Osteoblast (primary cell): ENCODE results near the gene FAM227A. TPM values are rescaled to one million over a fixed set of nuclear protein-coding genes. Genes with fewer than 3 reads are reported as not detected.

Source experiments
- DNase-seq: peaks from one replicate; pipeline ENCODE4 v3.0.0; 2011; ENCODE audit warnings: low spot score, mixed read lengths; ENCODE audit not compliant: insufficient read length; ENCODE audit errors: missing footprints
- H2AFZ ChIP-seq: 2 replicates; pipeline ENCODE4 v1.6.0; 2011; ENCODE audit warnings: mild to moderate bottlenecking, low read length
- H3K27ac ChIP-seq: 2 replicates; pipeline ENCODE4 v1.5.1; 2011; ENCODE audit warnings: mild to moderate bottlenecking, low read depth, low read length, moderate library complexity
- H3K27me3 ChIP-seq: 2 replicates; pipeline ENCODE4 v1.6.0; 2012; ENCODE audit warnings: mild to moderate bottlenecking, control low read depth, inconsistent platforms, low read length, moderate library complexity; ENCODE audit not compliant: insufficient read depth
- H3K36me3 ChIP-seq: 2 replicates; pipeline ENCODE4 v1.5.1; 2011; ENCODE audit warnings: mild to moderate bottlenecking, low read length, control low read depth, moderate library complexity; ENCODE audit not compliant: insufficient read depth
- H3K4me1 ChIP-seq: 2 replicates; pipeline ENCODE4 v1.5.1; 2011; ENCODE audit warnings: mild to moderate bottlenecking, low read length, control low read depth, moderate library complexity; ENCODE audit not compliant: insufficient read depth
- H3K4me2 ChIP-seq: 2 replicates; pipeline ENCODE4 v1.6.0; 2011; ENCODE audit warnings: mild to moderate bottlenecking, low read length; ENCODE audit not compliant: insufficient read depth
- H3K4me3 ChIP-seq: fragments of 200-600 bp; sonication (generic); 3 replicates; pipeline ENCODE4 v1.5.1; 2012; ENCODE audit warnings: mild to moderate bottlenecking, low read length, inconsistent platforms; ENCODE audit not compliant: insufficient read depth
- H3K79me2 ChIP-seq: 2 replicates; pipeline ENCODE4 v1.6.0; 2012; ENCODE audit warnings: mild to moderate bottlenecking, low read length, control low read depth, inconsistent platforms; ENCODE audit not compliant: insufficient read depth
- H3K9me3 ChIP-seq: 2 replicates; pipeline ENCODE4 v1.5.1; 2011; ENCODE audit warnings: low read depth, low read length, control low read depth
- H4K20me1 ChIP-seq: 2 replicates; pipeline ENCODE4 v1.6.0; 2012; ENCODE audit warnings: mild to moderate bottlenecking, low read length, control low read depth; ENCODE audit not compliant: insufficient read depth
- total RNA-seq: library from RNA; depleted of rRNA; stranded (reverse); fragments of >200 nt; gene quantifications from 2 replicates; pipeline ENCODE4 v1.2.3, GENCODE V29; 2012
- TF ChIP-seq, protein P1 (sequence below): IDR thresholded peaks from 2 replicates; pipeline ENCODE4 v1.5.1; 2011; ENCODE audit warnings: mild to moderate bottlenecking, low read depth, low read length, moderate library complexity; ENCODE audit errors: extremely low read depth

Gene FAM227A
- total RNA-seq, 1 donor = 3.3 TPM

DNA sequence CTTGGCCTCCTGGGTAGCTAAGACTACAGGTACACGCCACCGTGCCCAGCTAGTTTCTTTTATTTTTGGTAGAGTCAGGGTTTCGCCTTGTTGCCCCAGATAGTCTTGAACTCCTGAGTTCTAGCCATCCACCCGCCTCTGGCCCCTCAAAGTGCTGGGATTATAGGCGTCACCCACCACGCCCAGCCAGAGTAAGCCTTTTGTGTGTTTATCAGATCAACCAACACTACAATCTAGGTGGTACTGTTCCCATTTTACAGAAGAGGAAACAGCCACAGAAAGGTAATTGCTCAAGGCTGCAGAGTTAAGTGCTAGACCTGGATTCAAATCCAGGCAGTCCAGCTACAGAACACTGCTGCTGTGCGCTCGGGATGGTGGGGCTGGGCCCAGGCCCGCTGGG, 28.7 kb upstream of the FAM227A start:
- peaks cover 57% of the 10 kb centered on the region for H3K36me3 ChIP-seq

DNA sequence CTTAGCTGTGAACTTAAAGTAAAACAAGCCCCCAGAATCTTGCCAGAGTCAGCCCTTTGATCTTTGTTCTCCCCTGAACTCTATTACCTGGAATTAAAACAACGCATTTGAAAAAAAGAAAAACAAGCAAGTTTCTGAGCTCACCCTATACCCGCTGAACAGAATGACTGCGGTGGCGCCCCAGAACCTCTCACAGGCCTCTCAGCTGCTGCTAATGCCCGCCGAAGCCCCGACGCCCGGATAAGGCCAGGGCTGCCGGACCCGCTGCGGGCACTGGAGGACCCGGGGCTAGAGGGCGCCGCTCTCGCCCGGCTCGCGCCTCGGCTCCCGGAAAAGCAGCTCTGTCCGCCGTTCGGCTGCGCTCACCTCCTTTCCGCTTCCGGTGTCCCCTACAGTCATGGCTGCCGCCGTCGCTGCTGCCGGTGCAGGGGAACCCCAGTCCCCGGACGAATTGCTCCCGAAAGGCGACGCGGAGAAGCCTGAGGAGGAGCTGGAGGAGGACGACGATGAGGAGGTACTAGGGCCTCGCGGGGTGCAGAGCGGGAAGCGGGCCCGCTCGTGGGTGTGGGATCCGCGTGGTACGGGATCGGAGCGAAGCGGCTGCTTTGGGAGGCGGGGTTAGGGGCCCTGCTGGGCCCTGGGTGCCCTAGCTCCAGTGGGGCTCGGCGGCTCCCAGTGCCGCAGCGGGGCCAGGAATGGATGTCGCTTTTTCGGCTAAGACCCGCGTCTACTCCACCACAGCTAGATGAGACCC, 25.6 kb upstream of the FAM227A start, which contains the start of gene TOMM22:
Gene TOMM22 (plus strand): TSS at position 376 of the 754 bp plus-strand sequence. CDS start 22 bp downstream, at position 398.
- H3K27me3 ChIP-seq = no peaks in the 10 kb centered on the region
- TF ChIP-seq, protein P1, sequence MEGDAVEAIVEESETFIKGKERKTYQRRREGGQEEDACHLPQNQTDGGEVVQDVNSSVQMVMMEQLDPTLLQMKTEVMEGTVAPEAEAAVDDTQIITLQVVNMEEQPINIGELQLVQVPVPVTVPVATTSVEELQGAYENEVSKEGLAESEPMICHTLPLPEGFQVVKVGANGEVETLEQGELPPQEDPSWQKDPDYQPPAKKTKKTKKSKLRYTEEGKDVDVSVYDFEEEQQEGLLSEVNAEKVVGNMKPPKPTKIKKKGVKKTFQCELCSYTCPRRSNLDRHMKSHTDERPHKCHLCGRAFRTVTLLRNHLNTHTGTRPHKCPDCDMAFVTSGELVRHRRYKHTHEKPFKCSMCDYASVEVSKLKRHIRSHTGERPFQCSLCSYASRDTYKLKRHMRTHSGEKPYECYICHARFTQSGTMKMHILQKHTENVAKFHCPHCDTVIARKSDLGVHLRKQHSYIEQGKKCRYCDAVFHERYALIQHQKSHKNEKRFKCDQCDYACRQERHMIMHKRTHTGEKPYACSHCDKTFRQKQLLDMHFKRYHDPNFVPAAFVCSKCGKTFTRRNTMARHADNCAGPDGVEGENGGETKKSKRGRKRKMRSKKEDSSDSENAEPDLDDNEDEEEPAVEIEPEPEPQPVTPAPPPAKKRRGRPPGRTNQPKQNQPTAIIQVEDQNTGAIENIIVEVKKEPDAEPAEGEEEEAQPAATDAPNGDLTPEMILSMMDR = peak; percentile 74
- H2AFZ ChIP-seq = peak within 1 kb of the TSS; percentile 99
- peak within 1 kb of the TSS; percentile 72 for H3K27ac ChIP-seq
- peaks cover 13% of the 10 kb centered on the region for H3K4me1 ChIP-seq
- H3K79me2 ChIP-seq = peaks cover 23% of the 10 kb centered on the region
- H3K4me3 ChIP-seq = peak within 1 kb of the TSS; percentile 100
- H3K4me2 ChIP-seq = peak within 1 kb of the TSS; percentile 99
- peaks cover 9% of the 10 kb centered on the region for H4K20me1 ChIP-seq
- H3K36me3 ChIP-seq = peaks cover 35% of the 10 kb centered on the region
- no peaks in the 10 kb centered on the region for H3K9me3 ChIP-seq
- DNase-seq = peak; percentile 99

More for the DNA sequence above, 28.7 kb upstream of the FAM227A start:
- H4K20me1 ChIP-seq = peaks cover 9% of the 10 kb centered on the region
- no peaks in the 10 kb centered on the region for H3K27me3 ChIP-seq
- no peak overlapping the region for H3K4me2 ChIP-seq
- no peak for DNase-seq
- H3K4me1 ChIP-seq = peaks cover 10% of the 10 kb centered on the region
- no peak overlapping the region for H2AFZ ChIP-seq
- H3K27ac ChIP-seq = no peak overlapping the region
- no peak overlapping the region for H3K4me3 ChIP-seq
- H3K9me3 ChIP-seq = no peaks in the 10 kb centered on the region
- H3K79me2 ChIP-seq = peaks cover 37% of the 10 kb centered on the region
- TF ChIP-seq, protein P1 = no peak

- H3K36me3 ChIP-seq = peaks cover 15% of the 10 kb centered on the region
- no peak for DNase-seq
Observed at GRCh38 chr22:38675833-38676232, 19.6 kb upstream of the FAM227A start.

DNA sequence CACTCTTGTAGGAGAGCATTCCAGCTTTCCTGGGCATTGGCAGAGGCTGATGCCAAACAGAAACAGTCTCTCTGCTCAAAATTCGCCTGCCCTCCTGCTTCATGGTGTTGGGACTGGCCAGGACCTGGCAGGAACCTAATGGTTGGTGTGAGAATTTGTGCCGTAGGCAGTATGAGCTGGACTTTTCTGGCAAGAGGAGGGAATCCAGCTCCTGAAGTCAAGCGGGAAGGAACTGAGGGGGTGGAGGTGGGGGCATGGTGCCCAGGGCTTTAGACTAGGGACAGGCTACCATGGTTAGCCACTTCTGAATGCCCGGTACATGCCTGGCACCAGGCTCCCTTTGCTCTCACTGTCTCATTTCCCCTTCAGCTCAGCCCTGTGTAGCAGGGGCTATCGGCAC, 18.7 kb upstream of the FAM227A start:
- DNase-seq = no peak
- H2AFZ ChIP-seq = no peak overlapping the region
- TF ChIP-seq, protein P1 = no peak
- no peaks in the 10 kb centered on the region for H4K20me1 ChIP-seq
- H3K9me3 ChIP-seq = no peaks in the 10 kb centered on the region
- peaks cover 15% of the 10 kb centered on the region for H3K36me3 ChIP-seq
- no peak overlapping the region for H3K27ac ChIP-seq
- H3K4me1 ChIP-seq = peaks cover 3% of the 10 kb centered on the region
- H3K4me2 ChIP-seq = no peak overlapping the region
- no peaks in the 10 kb centered on the region for H3K79me2 ChIP-seq
- H3K4me3 ChIP-seq = no peak overlapping the region
- H3K27me3 ChIP-seq = no peaks in the 10 kb centered on the region

More at GRCh38 chr22:38675833-38676232, 19.6 kb upstream of the FAM227A start:
- Histone ChIP-seq H3K27ac (no peak overlapping the region), H2AFZ (no peak overlapping the region), H3K4me3 (no peak overlapping the region), H3K4me2 (no peak overlapping the region), H3K27me3 (no peaks in the 10 kb centered on the region), H3K79me2 (no peaks in the 10 kb centered on the region), H3K9me3 (no peaks in the 10 kb centered on the region), H4K20me1 (no peaks in the 10 kb centered on the region), H3K4me1 (peaks cover 3% of the 10 kb centered on the region)
- TF ChIP-seq, protein P1 = no peak
